HCT116 (cell line): Measurements from ENCODE around the gene PRDM12. TPM values are rescaled to one million over a fixed set of nuclear protein-coding genes. Genes with fewer than 3 reads are reported as not detected.

Experiments
- ATAC-seq: fragments of 200-7000 bp; cut with Tn5 transposase; 2 replicates; pipeline ENCODE4 v1.9.1; 2020; ENCODE audit warnings: mild to moderate bottlenecking, moderate library complexity
- BruUV-seq: library from RNA; stranded (reverse); fragments of 400-500 nt; replicated peaks from 2 replicates; lab custom pipeline; 2021; lab: Mats Ljungman, UMichigan
- CTCF ChIA-PET: fragments of 300-600 bp; sonication (Branson Sonifier 250); formaldehyde crosslinking; loops from one replicate; lab custom pipeline; 2021; ENCODE audit warnings: antibody characterized with exemption; lab: Charles Lee
- POLR2A ChIA-PET: fragments of 300-600, 350-600 bp; sonication (Branson Sonifier 250); formaldehyde crosslinking; loops from one replicate; lab custom pipeline; 2021; ENCODE audit warnings: antibody characterized with exemption; lab: Charles Lee
- RAD21 ChIA-PET, 2 experiments: fragments of 300-600 bp; sonication (Branson Sonifier 250); formaldehyde crosslinking; loops; one replicate each; lab custom pipeline; 2023; ENCODE audit warnings: low total read pairs in 2 of 2; ENCODE audit not compliant: uncharacterized antibody in 2 of 2, unreplicated experiment in 2 of 2, low non-redundant PET in 1 of 2; lab: Charles Lee
- DNase-seq: peaks from one replicate; pipeline ENCODE4 v3.0.0-alpha.2; 2010; ENCODE audit warnings: low read depth, low spot score
- H2AFZ ChIP-seq: fragments of 200-600 bp; shearing (Covaris generic), sonication (generic); 2 replicates; pipeline ENCODE4 v1.6.1; 2017; ENCODE audit warnings: low read depth, mixed run types, mixed read lengths, antibody characterized with exemption, low read length; ENCODE audit not compliant: poor library complexity, severe bottlenecking
- H3K27ac ChIP-seq: 2 replicates; pipeline ENCODE4 v1.5.1; 2012; ENCODE audit warnings: low read depth, low read length
- H3K27me3 ChIP-seq: fragments of 200-600 bp; sonication (generic); 2 replicates; pipeline ENCODE4 v1.6.1; 2016; ENCODE audit warnings: mixed run types, low read length, mixed read lengths; ENCODE audit not compliant: insufficient read depth
- H3K36me3 ChIP-seq, 2 experiments: fragments of 200-500 bp in 1 of 2; fragments of 200-600 bp in 1 of 2; sonication (Bioruptor generic) in 1 of 2; sonication (generic) in 1 of 2; 2 replicates each; pipeline versions ENCODE4 v1.5.1 to v1.6.1; 2014 to 2016; ENCODE audit warnings: low read length in 2 of 2, inconsistent platforms in 1 of 2, mixed read lengths in 1 of 2, mixed run types in 1 of 2; ENCODE audit not compliant: insufficient read depth in 2 of 2, control insufficient read depth in 1 of 2
- H3K4me1 ChIP-seq, 2 experiments: fragments of 200-600 bp in 1 of 2; sonication (generic) in 1 of 2; 2 replicates each; pipeline versions ENCODE4 v1.5.1 to v1.6.1; 2012 to 2017; ENCODE audit warnings: low read length in 2 of 2, inconsistent platforms in 1 of 2, mild to moderate bottlenecking in 1 of 2, mixed read lengths in 1 of 2, mixed run types in 1 of 2, moderate library complexity in 1 of 2; ENCODE audit not compliant: insufficient read depth in 2 of 2, control insufficient read depth in 1 of 2
- H3K4me2 ChIP-seq: fragments of 200-600 bp; sonication (generic); 2 replicates; pipeline ENCODE4 v1.6.1; 2017; ENCODE audit warnings: mixed run types, low read length, mixed read lengths
- H3K4me3 ChIP-seq, 2 experiments: fragments of 200-600 bp in 1 of 2; sonication (generic) in 1 of 2; replicated peaks in 1 of 2; 2 replicates each; pipeline ENCODE4 v1.5.1; 2011 to 2016; ENCODE audit warnings: low read length in 2 of 2, control low read depth in 1 of 2, low read depth in 1 of 2, mild to moderate bottlenecking in 1 of 2, mixed read lengths in 1 of 2, mixed run types in 1 of 2
- H3K79me2 ChIP-seq: fragments of 200-600 bp; sonication (generic); 2 replicates; pipeline ENCODE4 v1.6.1; 2017; ENCODE audit warnings: mild to moderate bottlenecking, mixed run types, low read length, moderate library complexity, mixed read lengths; ENCODE audit not compliant: insufficient read depth
- H3K9ac ChIP-seq: fragments of 200-600 bp; sonication (generic); 2 replicates; pipeline ENCODE4 v1.6.1; 2016; ENCODE audit warnings: low read length, mixed read lengths
- H3K9me2 ChIP-seq: fragments of 200-600 bp; sonication (generic), shearing (Covaris generic); 2 replicates; pipeline ENCODE4 v1.6.1; 2017; ENCODE audit warnings: mixed run types, mild to moderate bottlenecking, moderate library complexity; ENCODE audit not compliant: insufficient read depth
- H3K9me3 ChIP-seq, 2 experiments: fragments of 200-500 bp in 1 of 2; fragments of 200-600 bp in 1 of 2; sonication (Bioruptor generic) in 1 of 2; sonication (generic) in 1 of 2; 2 replicates each; pipeline ENCODE4 v1.6.1; 2014 to 2017; ENCODE audit warnings: low read length in 2 of 2, mixed read lengths in 2 of 2, inconsistent platforms in 1 of 2, low read depth in 1 of 2, mild to moderate bottlenecking in 1 of 2, mixed run types in 1 of 2, moderate library complexity in 1 of 2; ENCODE audit not compliant: control insufficient read depth in 1 of 2, insufficient read depth in 1 of 2
- H4K20me1 ChIP-seq: fragments of 200-600 bp; sonication (generic), shearing (Covaris generic); 2 replicates; pipeline ENCODE4 v1.6.1; 2017; ENCODE audit warnings: mixed run types, mild to moderate bottlenecking, moderate library complexity; ENCODE audit not compliant: insufficient read depth
- CEBPB ChIP-seq: IDR thresholded peaks from 2 replicates; pipeline ENCODE4 v1.6.1; 2012; ENCODE audit warnings: low read depth
- CTCF ChIP-seq, 3 experiments: fragments of 200-600 bp in 1 of 3; sonication (generic) in 1 of 3; IDR thresholded peaks in 2 of 3; conservative IDR thresholded peaks in 1 of 3; 2 replicates each; pipeline ENCODE4 v1.5.1; 2012 to 2017; ENCODE audit warnings: low read depth in 2 of 3, low read length in 2 of 3, antibody characterized with exemption in 1 of 3, borderline replicate concordance in 1 of 3, control low read depth in 1 of 3, mild to moderate bottlenecking in 1 of 3, mixed read lengths in 1 of 3, mixed run types in 1 of 3, moderate library complexity in 1 of 3; ENCODE audit not compliant: insufficient read depth in 1 of 3
- EGR1 ChIP-seq: IDR thresholded peaks from 2 replicates; pipeline ENCODE4 v1.6.1; 2012; ENCODE audit warnings: low read depth
- ELF1 ChIP-seq: IDR thresholded peaks from 2 replicates; pipeline ENCODE4 v1.6.1; 2012; ENCODE audit warnings: low read depth, borderline replicate concordance
- EZH2 ChIP-seq: fragments of 200-600 bp; sonication (generic); IDR thresholded peaks from 2 replicates; pipeline ENCODE4 v1.6.1; 2017; ENCODE audit warnings: antibody characterized with exemption, mixed run types
- EZH2phosphoT487 ChIP-seq: fragments of 200-600 bp; IDR thresholded peaks from 2 replicates; pipeline ENCODE4 v1.6.1; 2018; ENCODE audit warnings: antibody characterized with exemption, borderline replicate concordance
- POLR2AphosphoS5 ChIP-seq: IDR thresholded peaks from 2 replicates; pipeline ENCODE4 v1.6.1; 2011; ENCODE audit warnings: mild to moderate bottlenecking, low read depth, low read length, moderate library complexity
- RAD21 ChIP-seq: IDR thresholded peaks from 2 replicates; pipeline ENCODE4 v1.6.1; 2012; ENCODE audit warnings: low read depth, mild to moderate bottlenecking
- SIN3A ChIP-seq: IDR thresholded peaks from 2 replicates; pipeline ENCODE4 v1.6.1; 2012; ENCODE audit warnings: low read depth
- ZNF274 ChIP-seq: fragments of 200-500 bp; sonication (Bioruptor generic); IDR thresholded peaks from 2 replicates; pipeline ENCODE4 v1.6.1; 2014; ENCODE audit warnings: mild to moderate bottlenecking, low read depth, low read length, inconsistent platforms
- intact Hi-C: fragments of 100-400 bp; cut with micrococcal nuclease; formaldehyde crosslinking; loops from 2 replicates; pipeline ENCODE4 v1.10.0; 2022
- total RNA-seq: library from RNA; stranded (reverse); gene quantifications from one replicate; pipeline ENCODE4 v1.2.1, GENCODE V29; 2021; ENCODE audit not compliant: unreplicated experiment

The PRDM12 gene
- total RNA-seq, 1 experiment from 2014 or later = 0.54 TPM

- intact Hi-C loops = loop anchor here (1.0 to 2.0 kb wide), 2 partner anchors 162 to 297 kb away; no protein-coding TSS in a partner anchor
Observed at GRCh38 chr9:130701059-130702022, 36.9 kb downstream of the PRDM12 start.

More at GRCh38 chr9:130701059-130702022, 36.9 kb downstream of the PRDM12 start:
- H3K9ac ChIP-seq = no peak overlapping the region
- no TSS peak for BruUV-seq
- H3K79me2 ChIP-seq = peaks cover 70% of the 10 kb centered on the region
- H3K4me3 ChIP-seq = no peak overlapping the region
- ChIA-PET RAD21 (interaction anchor here in 1 of 2 experiments (0.9 kb wide), 1 partner anchor 163 kb away, joined by 3 read pairs; no protein-coding TSS in a partner anchor), CTCF (interaction anchor here (0.8 to 2.9 kb wide), 16 partner anchors 8 to 345 kb away, joined by 3 to 37 read pairs (median 4); partner anchors contain the start of gene EXOSC2), POLR2A (interaction anchor here (0.7 to 1.1 kb wide), 3 partner anchors 8 to 11 kb away, joined by 3 read pairs; partner anchors contain the start of gene EXOSC2)
- no peak overlapping the region for H3K4me2 ChIP-seq
- DNase-seq (no peak), ATAC-seq (peak; percentile 93)
- TF ChIP-seq CEBPB = no peak
- TF ChIP-seq EZH2 = no peak
- no peak for TF ChIP-seq ELF1
- no peak for TF ChIP-seq ZNF274
- TF ChIP-seq CTCF (IDR thresholded peaks at IDR 0.05 in 2 of 3, conservative IDR thresholded peaks at IDR 0.05 in 1 of 3; ENCODE audit: borderline replicate concordance in 1 of 3, insufficient read depth in 1 of 3, low read depth in 2 of 3, low read length in 2 of 3) = peak; percentile 65 to 99 (median 99); a peak in 5 of 6 replicates
- TF ChIP-seq SIN3A = no peak
- TF ChIP-seq EZH2phosphoT487 = no peak
- peak; percentile 71 for TF ChIP-seq RAD21
- no peak; the same call in 1 of the 2 replicates for TF ChIP-seq POLR2AphosphoS5
- TF ChIP-seq EGR1 = no peak
- H3K9me3 ChIP-seq = no peaks in the 10 kb centered on the region
- H3K4me1 ChIP-seq = peaks cover 3 to 7% of the 10 kb centered on the region in 2 experiments; a peak in 3 of 4 replicates
- H2AFZ ChIP-seq = no peak overlapping the region
- H3K27ac ChIP-seq = no peak overlapping the region
- peaks cover 62 to 66% of the 10 kb centered on the region in 2 experiments for H3K36me3 ChIP-seq
- H3K27me3 ChIP-seq = no peaks in the 10 kb centered on the region
- peaks cover 19% of the 10 kb centered on the region for H4K20me1 ChIP-seq
- H3K9me2 ChIP-seq = no peaks in the 10 kb centered on the region
